CD4-positive, alpha-beta T cell treated with Interleukin-4 for 1 hour (primary cell): ENCODE results near the gene DCXR.

Experiments
- DNase-seq, 2 donors: peaks; one replicate each; pipeline ENCODE4 v3.0.0-alpha.2; 2020 to 2022

DCXR gene

GRCh38 chr17:82008941-82009405 lies 28.5 kb downstream of the DCXR start:
- DNase-seq: no peak

GRCh38 chr17:82008258-82008940 lies 29.1 kb downstream of the DCXR start:
- DNase-seq: no peak

- no peak for DNase-seq
Observed at GRCh38 chr17:82007495-82008257, 29.8 kb downstream of the DCXR start.

- DNase-seq: no peak
Observed at GRCh38 chr17:82007228-82007494, 30.3 kb downstream of the DCXR start.

GRCh38 chr17:82006468-82007227 lies 30.8 kb downstream of the DCXR start:
- DNase-seq: no peak

GRCh38 chr17:82005701-82006348 lies 31.7 kb downstream of the DCXR start:
- DNase-seq: no peak

GRCh38 chr17:82004517-82005455 lies 32.7 kb downstream of the DCXR start:
- no peak for DNase-seq

- DNase-seq: no peak
Observed at GRCh38 chr17:82003411-82004381, 33.8 kb downstream of the DCXR start.

- no peak for DNase-seq
Observed at GRCh38 chr17:82001571-82002056, 35.9 kb downstream of the DCXR start.

GRCh38 chr17:82000803-82001570 lies 36.5 kb downstream of the DCXR start:
- no peak for DNase-seq

GRCh38 chr17:81999976-82000802 lies 37.3 kb downstream of the DCXR start:
- DNase-seq: no peak

GRCh38 chr17:81999587-81999975 lies 37.9 kb downstream of the DCXR start:
- DNase-seq: no peak

- DNase-seq: no peak
Observed at GRCh38 chr17:81998691-81999438, 38.6 kb downstream of the DCXR start.

- DNase-seq: no peak
Observed at GRCh38 chr17:81998212-81998611, 39.3 kb downstream of the DCXR start.

GRCh38 chr17:81996757-81997441 lies 40.6 kb downstream of the DCXR start:
- DNase-seq: no peak

GRCh38 chr17:81996232-81996756 lies 41.2 kb downstream of the DCXR start:
- no peak for DNase-seq

GRCh38 chr17:81995463-81996231 lies 41.9 kb downstream of the DCXR start:
- DNase-seq: no peak
